C4-2B (cell line): Measurements from ENCODE around the gene HVCN1.

Experiments used
- CTCF ChIP-seq: fragments of 450-650 bp; conservative IDR thresholded peaks from 2 replicates; pipeline ENCODE4 v1.5.1; 2017; ENCODE audit warnings: mild to moderate bottlenecking
- ZFX ChIP-seq: fragments of 450-650 bp; IDR thresholded peaks from 2 replicates; pipeline ENCODE4 v1.6.1; 2017

GRCh38 chr12:110606253-110606611, 82.7 kb downstream of the HVCN1 start:
- no peak for TF ChIP-seq CTCF
- TF ChIP-seq ZFX: no peak
